ENCODE data around the gene CALD1.

The CALD1 gene

GRCh38 chr7:134939136-134939535, 159.7 kb downstream of the CALD1 start:
- no peak for DNase-seq (ENCODE audit: low read depth)
- no peak for TF ChIP-seq CTCF (conservative IDR thresholded peaks at IDR 0.05; ENCODE audit: control insufficient read depth, insufficient read depth, low read depth, low read length)
- no peak overlapping the region for H3K4me3 ChIP-seq (ENCODE audit: control insufficient read depth, low read depth, low read length)

- H3K4me3 ChIP-seq (ENCODE audit: control insufficient read depth, low read depth, low read length), result no peak overlapping the region
- TF ChIP-seq CTCF (conservative IDR thresholded peaks at IDR 0.05; ENCODE audit: control insufficient read depth, insufficient read depth, low read depth, low read length), result no peak
- DNase-seq (ENCODE audit: low read depth), result no peak
Measured at GRCh38 chr7:134940729-134941128, 161.3 kb downstream of the CALD1 start.

GRCh38 chr7:134941185-134941900, 161.9 kb downstream of the CALD1 start:
- H3K4me3 ChIP-seq (ENCODE audit: control insufficient read depth, low read depth, low read length), result no peak overlapping the region
- DNase-seq (ENCODE audit: low read depth), result peak; percentile 83
- no peak for TF ChIP-seq CTCF (conservative IDR thresholded peaks at IDR 0.05; ENCODE audit: control insufficient read depth, insufficient read depth, low read depth, low read length)

- TF ChIP-seq CTCF (conservative IDR thresholded peaks at IDR 0.05; ENCODE audit: control insufficient read depth, insufficient read depth, low read depth, low read length), result no peak
- H3K4me3 ChIP-seq (ENCODE audit: control insufficient read depth, low read depth, low read length), result no peak overlapping the region
- DNase-seq (ENCODE audit: low read depth), result no peak
Measured at GRCh38 chr7:134941952-134942351, 162.5 kb downstream of the CALD1 start.

DNA sequence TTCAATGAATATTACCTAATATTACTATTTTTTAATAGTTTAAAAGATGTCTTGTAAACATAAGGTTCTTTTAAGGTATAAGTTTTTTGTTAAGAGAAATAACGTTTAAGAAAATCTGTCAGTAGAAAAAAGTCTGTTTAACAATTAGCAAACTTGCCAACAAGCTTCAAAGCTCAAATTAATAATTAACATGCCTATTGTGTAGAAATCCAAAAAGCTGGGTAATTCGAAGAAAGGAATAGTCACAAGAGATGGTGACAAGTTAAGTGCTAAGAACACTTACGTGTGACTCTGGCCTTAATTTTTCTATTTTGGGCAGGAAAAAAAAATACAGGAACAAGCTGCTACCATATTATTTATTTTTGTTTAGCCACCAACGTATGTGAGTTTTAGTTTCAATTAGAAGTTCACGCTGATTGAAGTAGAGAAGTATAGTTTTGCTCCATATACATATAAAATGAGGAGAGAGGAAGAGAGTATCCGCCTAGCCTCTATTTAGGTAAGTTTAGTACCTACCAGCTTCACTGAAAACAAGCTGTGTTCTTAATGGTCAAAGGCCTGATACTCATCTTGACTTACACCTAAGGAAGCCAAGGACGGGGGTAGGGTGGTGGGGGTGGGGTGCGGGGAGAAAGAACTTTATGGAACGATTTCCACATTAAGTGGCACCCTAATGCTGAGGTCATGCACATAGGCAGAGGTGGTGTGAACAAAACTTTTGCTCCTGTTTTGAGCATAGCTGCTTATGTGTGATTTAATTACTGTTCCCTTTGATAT, 163.4 kb downstream of the CALD1 start:
- TF ChIP-seq CTCF (conservative IDR thresholded peaks at IDR 0.05; ENCODE audit: control insufficient read depth, insufficient read depth, low read depth, low read length), result no peak
- no peak overlapping the region for H3K4me3 ChIP-seq (ENCODE audit: control insufficient read depth, low read depth, low read length)
- DNase-seq (ENCODE audit: low read depth), result no peak

- peak; percentile 58 for DNase-seq (ENCODE audit: low read depth)
- H3K4me3 ChIP-seq (ENCODE audit: control insufficient read depth, low read depth, low read length), result no peak overlapping the region
- TF ChIP-seq CTCF (conservative IDR thresholded peaks at IDR 0.05; ENCODE audit: control insufficient read depth, insufficient read depth, low read depth, low read length), result peak; percentile 33
Measured at GRCh38 chr7:134943785-134944400, 164.5 kb downstream of the CALD1 start.

All from fibroblast of mammary gland (primary cell).